ENCODE measurements around the gene AQP7.

Gene AQP7

GRCh38 chr9:33380390-33381094 is 21.8 kb downstream of the AQP7 start:
- Mint-ChIP-seq H3K4me3 (no peak overlapping the region), H3K9me3 (no peaks in the 10 kb centered on the region), H3K27me3 (ENCODE audit: low read depth, poor library complexity) (peaks cover 16% of the 10 kb centered on the region), H3K27ac (no peak overlapping the region), H3K4me1 (peaks cover 31% of the 10 kb centered on the region), H3K36me3 (ENCODE audit: low read depth) (no peaks in the 10 kb centered on the region)
- TF ChIP-seq CTCF (IDR thresholded peaks at IDR 0.05), result no peak
- no peak for DNase-seq

GRCh38 chr9:33379666-33380389 is 22.5 kb downstream of the AQP7 start:
- no peak for TF ChIP-seq CTCF (IDR thresholded peaks at IDR 0.05)
- Mint-ChIP-seq H3K4me3 (no peak overlapping the region), H3K9me3 (no peaks in the 10 kb centered on the region), H3K36me3 (ENCODE audit: low read depth) (no peaks in the 10 kb centered on the region), H3K27me3 (ENCODE audit: low read depth, poor library complexity) (peaks cover 12% of the 10 kb centered on the region), H3K4me1 (peaks cover 39% of the 10 kb centered on the region), H3K27ac (no peak overlapping the region)
- no peak for DNase-seq

GRCh38 chr9:33378121-33378795 is 24.1 kb downstream of the AQP7 start:
- no peak for TF ChIP-seq CTCF (IDR thresholded peaks at IDR 0.05)
- H3K36me3 Mint-ChIP-seq (ENCODE audit: low read depth), result no peaks in the 10 kb centered on the region
- H3K4me3 Mint-ChIP-seq, result no peak overlapping the region
- DNase-seq, result no peak
- peaks cover 52% of the 10 kb centered on the region for H3K4me1 Mint-ChIP-seq
- peak overlapping the region; percentile 48 for H3K27ac Mint-ChIP-seq
- peaks cover 5% of the 10 kb centered on the region for H3K27me3 Mint-ChIP-seq (ENCODE audit: low read depth, poor library complexity)
- H3K9me3 Mint-ChIP-seq, result no peaks in the 10 kb centered on the region

GRCh38 chr9:33377089-33377715 is 25.2 kb downstream of the AQP7 start:
- H3K9me3 Mint-ChIP-seq, result no peaks in the 10 kb centered on the region
- H3K36me3 Mint-ChIP-seq (ENCODE audit: low read depth), result no peaks in the 10 kb centered on the region
- TF ChIP-seq CTCF (IDR thresholded peaks at IDR 0.05), result no peak
- H3K27me3 Mint-ChIP-seq (ENCODE audit: low read depth, poor library complexity), result peaks cover 4% of the 10 kb centered on the region
- peaks cover 63% of the 10 kb centered on the region for H3K4me1 Mint-ChIP-seq
- H3K27ac Mint-ChIP-seq, result peak overlapping the region; percentile 78
- no peak overlapping the region for H3K4me3 Mint-ChIP-seq
- DNase-seq, result no peak

GRCh38 chr9:33375841-33376321 is 26.5 kb downstream of the AQP7 start:
- H3K4me1 Mint-ChIP-seq, result peaks cover 66% of the 10 kb centered on the region
- H3K9me3 Mint-ChIP-seq, result no peaks in the 10 kb centered on the region
- H3K27me3 Mint-ChIP-seq (ENCODE audit: low read depth, poor library complexity), result peaks cover 4% of the 10 kb centered on the region
- no peak for DNase-seq
- H3K4me3 Mint-ChIP-seq, result peak overlapping the region; percentile 12
- no peaks in the 10 kb centered on the region for H3K36me3 Mint-ChIP-seq (ENCODE audit: low read depth)
- H3K27ac Mint-ChIP-seq, result peak overlapping the region; percentile 99
- no peak for TF ChIP-seq CTCF (IDR thresholded peaks at IDR 0.05)
